ENCODE data around the gene CCNB3. TPM values are rescaled to one million over a fixed set of nuclear protein-coding genes. Genes with fewer than 3 reads are reported as not detected.
"Not testable (repeated sequence)": the region's sequence is repeated elsewhere in the genome, so short reads cannot be mapped to it uniquely, and the experiment has no call there.

Gene CCNB3, protein sequence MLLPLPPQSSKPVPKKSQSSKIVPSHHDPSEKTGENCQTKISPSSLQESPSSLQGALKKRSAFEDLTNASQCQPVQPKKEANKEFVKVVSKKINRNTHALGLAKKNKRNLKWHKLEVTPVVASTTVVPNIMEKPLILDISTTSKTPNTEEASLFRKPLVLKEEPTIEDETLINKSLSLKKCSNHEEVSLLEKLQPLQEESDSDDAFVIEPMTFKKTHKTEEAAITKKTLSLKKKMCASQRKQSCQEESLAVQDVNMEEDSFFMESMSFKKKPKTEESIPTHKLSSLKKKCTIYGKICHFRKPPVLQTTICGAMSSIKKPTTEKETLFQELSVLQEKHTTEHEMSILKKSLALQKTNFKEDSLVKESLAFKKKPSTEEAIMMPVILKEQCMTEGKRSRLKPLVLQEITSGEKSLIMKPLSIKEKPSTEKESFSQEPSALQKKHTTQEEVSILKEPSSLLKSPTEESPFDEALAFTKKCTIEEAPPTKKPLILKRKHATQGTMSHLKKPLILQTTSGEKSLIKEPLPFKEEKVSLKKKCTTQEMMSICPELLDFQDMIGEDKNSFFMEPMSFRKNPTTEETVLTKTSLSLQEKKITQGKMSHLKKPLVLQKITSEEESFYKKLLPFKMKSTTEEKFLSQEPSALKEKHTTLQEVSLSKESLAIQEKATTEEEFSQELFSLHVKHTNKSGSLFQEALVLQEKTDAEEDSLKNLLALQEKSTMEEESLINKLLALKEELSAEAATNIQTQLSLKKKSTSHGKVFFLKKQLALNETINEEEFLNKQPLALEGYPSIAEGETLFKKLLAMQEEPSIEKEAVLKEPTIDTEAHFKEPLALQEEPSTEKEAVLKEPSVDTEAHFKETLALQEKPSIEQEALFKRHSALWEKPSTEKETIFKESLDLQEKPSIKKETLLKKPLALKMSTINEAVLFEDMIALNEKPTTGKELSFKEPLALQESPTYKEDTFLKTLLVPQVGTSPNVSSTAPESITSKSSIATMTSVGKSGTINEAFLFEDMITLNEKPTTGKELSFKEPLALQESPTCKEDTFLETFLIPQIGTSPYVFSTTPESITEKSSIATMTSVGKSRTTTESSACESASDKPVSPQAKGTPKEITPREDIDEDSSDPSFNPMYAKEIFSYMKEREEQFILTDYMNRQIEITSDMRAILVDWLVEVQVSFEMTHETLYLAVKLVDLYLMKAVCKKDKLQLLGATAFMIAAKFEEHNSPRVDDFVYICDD (N-terminal part only)
- under 0.01 and 0.20 TPM in 2 replicates for total RNA-seq

DNA sequence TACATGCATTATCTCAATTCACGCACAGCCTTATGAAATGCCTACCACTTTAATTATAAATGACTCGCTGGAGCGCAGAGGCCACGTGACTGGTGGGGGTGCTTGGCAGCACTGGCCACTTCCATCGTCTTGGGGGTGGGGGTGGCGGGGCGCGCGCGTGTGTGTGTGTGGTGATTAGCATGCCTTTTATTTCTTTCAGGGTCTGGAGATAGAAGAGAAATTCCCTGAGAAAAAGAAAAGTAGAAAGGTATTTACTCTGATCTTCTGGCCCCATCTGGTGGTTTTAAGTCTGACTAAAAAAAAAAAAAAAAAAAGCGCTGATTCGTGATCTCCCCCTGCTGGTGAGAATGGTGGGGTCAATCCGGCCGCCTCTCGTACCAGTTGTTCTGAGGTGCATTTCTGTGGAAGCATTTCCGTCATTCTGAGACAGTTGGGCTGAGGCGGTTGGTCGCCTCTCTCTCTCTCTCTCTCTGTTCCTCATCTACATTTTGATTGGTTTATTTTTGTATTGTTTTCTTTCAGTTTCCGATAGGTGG lies at the start of gene CCNB3:
Gene CCNB3 (plus strand): TSS at position 402 of the 536 bp plus-strand sequence. CDS start 80,399 bp downstream, outside the sequence.
- peak; percentile 62 for DNase-seq (ENCODE audit: low read depth)

DNA sequence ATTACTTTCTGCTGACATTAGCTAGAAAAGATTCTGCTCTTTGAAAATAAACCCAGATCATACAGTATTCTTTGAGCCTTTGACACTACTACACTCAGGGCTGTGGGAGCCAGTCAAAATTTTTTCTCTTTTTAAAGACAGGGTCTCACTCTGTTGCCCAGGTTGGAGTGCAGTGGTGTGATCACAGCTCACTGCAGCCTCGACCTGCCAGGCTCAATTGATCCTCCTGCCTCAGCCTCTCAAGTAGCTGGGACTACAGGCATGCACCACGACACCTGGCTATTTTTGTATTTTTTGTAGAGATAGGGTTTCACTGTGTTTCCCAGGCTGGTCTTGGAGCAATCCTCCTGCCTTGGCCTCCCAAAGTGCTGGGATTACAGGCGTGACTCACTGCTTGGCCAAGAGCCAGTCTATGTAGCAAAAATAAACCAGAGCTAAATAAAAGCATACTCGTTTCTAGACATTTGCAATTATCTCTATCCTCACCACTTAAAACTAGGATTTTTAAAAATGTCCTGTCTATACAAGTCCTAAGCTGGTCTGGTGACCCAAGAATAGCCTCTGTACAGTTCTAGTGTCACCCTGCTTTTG lies 46.9 kb upstream of the CCNB3 start:
- DNase-seq (ENCODE audit: low read depth): no peak

DNA sequence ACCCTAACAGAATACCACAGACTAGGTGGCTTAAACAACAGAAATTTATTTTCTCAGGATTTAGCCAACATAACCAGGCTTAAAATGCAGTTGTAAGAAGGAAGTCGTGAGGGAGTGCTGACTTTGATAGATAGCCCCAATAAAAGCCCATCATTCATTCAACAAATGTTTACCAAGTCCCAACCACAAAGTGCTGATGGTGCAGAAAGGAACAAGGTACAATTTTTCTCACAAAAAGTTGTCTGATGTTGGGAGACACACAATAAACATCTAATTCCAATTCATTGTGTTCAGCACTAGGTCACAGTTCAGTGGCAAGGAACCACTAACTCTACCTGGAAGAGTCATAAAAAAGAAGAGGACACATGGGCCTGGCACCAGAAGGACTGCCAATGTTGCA lies 46.0 kb upstream of the CCNB3 start:
- DNase-seq (ENCODE audit: low read depth): peak; percentile 1

DNA sequence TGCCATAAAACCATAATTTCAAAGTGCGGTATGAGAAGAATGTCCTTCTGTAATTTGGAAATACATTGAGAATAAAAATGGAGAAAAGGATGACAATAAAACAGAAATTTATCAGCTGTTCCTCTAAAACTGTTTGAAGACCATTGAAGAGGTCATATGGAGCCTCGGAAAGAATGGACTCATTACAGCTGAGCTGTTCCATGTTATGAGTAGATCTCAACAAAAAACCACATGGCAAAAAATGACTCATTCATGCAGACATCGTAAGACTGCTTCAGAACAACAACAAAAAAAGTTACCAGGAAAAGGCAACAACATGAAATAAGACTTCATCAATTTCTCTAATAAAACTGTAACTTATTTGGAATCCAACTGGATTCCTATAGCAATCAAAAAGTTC lies 43.4 kb upstream of the CCNB3 start:
- DNase-seq (ENCODE audit: low read depth): peak; percentile 43

GRCh38 chrX:50165727-50166126 lies 38.8 kb upstream of the CCNB3 start:
- no peak for DNase-seq (ENCODE audit: low read depth)

- no peak for DNase-seq (ENCODE audit: low read depth)
Measured at GRCh38 chrX:50167366-50167765, 37.2 kb upstream of the CCNB3 start.

- no peak for DNase-seq (ENCODE audit: low read depth)
Measured at GRCh38 chrX:50168241-50168687, 36.3 kb upstream of the CCNB3 start.

DNA sequence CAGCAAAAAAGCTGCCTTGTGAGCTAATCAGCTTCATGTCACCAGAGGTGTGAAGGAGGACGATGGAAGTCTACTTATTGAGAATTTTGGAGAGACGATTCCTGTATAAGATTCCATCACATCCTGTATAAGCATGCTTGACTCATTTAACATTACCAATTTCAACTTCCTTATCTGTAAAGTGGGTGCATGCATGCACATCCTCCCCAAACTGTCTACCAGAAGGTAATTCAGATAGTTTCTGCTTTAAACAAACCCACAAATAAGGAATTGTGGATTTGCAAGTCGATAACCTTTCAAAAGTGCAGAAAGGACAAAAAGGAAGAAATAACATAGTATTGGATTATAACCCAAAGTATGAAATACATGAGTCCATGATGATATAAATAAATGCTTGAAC lies 34.8 kb upstream of the CCNB3 start:
- no peak for DNase-seq (ENCODE audit: low read depth)

DNA sequence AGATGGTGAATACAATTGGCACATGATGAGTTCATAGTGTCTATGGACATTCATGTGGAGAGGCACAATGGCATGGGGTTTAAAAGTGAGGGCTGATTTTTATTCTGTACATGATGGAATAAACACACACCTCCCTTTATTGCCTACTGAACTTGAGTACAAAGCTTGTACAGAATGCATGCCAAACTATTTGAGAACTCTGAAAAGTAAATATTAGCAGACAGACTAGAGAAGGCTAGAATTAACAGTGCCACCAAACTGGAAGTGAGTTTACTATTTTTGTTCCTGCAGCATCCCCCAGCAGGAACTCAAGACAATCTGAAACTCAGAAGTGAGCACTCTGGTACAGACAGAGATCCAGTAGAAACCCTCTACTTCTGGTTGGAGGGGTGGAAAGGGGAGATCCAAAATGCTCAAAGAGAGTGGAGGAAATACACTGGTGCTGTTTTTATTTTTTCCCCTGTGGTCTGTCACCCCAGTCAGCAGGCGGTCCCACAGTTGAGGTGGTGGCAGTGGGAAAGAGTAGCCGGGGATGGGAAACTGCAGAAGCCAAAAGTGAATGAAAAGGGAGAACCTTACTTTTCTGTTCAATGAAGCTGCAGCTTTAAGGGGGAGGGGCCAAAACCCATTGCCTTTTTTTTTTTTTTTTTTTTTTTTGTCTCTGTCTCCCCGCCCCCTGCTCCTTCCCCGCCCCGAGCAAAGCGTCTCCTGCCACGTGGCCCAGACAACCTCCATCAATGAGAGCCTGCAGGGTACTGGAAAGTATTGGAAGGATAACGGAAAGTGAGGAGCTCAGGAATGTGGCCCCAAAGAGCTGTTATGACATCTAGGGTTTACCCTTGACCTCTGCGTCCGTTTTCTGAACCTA lies 24.3 kb upstream of the CCNB3 start:
- DNase-seq (ENCODE audit: low read depth): no peak

DNA sequence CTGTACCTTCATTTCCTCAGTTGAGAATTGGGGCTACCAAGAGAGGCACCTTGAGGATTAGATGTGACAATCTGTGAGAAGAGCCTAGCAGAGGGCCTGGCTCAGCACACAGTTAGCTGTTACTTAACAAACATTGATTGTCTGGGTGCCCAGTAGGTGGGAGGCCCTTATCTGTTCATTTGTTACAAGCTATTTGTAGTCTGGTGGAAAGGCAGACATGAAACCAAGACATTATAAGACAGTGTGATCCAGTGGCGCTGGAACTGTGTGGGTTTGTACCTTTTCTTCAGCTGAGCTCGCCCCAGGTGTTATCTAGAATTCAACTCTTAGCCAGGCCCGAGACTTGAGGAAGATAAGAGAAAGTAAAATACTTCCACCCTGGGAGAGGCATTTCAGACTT lies 20.7 kb upstream of the CCNB3 start:
- no peak for DNase-seq (ENCODE audit: low read depth)

GRCh38 chrX:50188859-50189600 lies 15.5 kb upstream of the CCNB3 start:
- DNase-seq (ENCODE audit: low read depth): no peak

DNA sequence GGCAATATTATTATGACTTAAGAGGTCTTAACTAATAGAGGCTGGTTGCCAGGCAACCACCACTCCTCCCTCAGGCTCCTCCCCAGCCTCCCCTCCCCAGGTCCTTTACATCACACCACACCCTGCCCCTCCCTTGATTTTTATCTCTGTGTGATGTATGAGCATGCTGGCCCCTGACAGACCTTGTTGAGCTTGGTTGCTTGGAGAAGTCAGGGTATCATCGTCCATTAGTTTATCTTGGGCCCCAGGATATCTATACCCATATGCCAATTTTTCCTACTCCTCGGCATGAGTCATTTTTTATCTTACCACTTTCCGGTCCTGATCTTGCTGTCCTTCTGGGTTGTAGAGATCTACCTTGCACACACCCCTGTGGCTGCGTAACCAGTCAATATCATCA lies 6.2 kb upstream of the CCNB3 start:
- DNase-seq (ENCODE audit: low read depth): no peak

GRCh38 chrX:50200907-50201306 lies 3.7 kb upstream of the CCNB3 start, which contains the start of gene AKAP4:
Gene AKAP4 (minus strand): TSS chrX:50201007. CDS start chrX:50200889, 118 bp downstream.
- DNase-seq (ENCODE audit: low read depth): no peak

DNA sequence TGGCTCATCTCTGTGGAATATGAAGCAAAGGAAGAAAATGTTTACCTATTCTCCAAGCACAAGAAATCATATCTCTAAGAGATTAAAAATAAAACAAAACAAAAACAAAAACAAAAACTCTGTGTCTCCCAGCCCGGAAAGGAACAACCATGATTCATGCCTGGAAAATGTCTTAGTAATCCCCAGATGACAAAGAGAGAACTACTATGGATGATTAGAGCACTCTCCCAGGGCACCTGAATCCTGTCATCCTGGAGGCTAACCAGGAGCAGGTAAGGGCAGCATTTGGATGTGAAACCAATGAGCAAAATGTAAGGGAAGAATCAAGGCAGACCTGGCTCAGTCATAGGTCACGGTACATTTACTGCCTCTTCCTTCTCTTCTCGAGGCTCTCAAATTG lies 2.0 kb upstream of the CCNB3 start:
- DNase-seq (ENCODE audit: low read depth): peak; percentile 41

DNA sequence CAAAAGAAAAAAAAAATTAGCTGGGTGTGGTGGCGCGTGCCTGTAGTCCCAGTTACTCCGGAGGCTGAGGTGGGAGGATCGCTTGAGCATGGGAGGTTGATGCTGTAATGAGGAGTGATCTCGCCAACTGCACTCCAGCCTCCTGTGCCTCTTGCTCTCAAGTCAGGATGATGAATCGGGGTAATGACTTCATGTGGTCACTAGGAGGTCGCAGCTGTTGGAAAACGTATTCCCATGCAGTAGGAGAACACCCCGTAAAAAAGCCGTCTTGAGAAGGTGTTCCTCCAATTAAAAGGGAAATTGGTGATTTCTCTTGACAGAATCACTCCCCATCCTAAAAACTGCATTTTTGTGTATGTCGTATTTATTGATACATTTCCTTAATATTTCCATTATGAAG lies 2.2 kb downstream of the CCNB3 start:
- no peak for DNase-seq (ENCODE audit: low read depth)

GRCh38 chrX:50211510-50211909 lies 6.9 kb downstream of the CCNB3 start:
- DNase-seq (ENCODE audit: low read depth): no peak

DNA sequence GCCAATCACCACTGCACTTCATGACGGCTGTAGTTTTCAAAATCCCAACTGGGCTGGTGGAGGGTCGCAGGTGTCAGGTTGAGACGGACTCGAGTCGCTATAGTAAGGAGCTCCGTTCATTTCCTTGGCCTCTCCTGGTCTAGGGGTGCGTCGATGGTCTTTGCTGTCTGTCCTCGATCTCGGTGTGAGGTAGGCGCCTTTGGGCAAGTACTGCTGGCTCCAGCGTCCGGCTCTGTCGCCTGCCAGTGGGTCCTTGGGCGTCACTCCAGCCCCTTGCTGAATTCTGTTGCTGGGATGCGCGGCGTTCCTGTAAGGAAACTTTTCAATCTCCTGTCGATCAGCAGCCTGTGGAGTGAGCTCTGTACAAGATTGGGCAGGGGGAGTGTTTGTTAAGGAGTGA lies 76.7 kb downstream of the CCNB3 start:
- no peak for DNase-seq (ENCODE audit: low read depth)

- DNase-seq (ENCODE audit: low read depth): no peak
Measured at GRCh38 chrX:50327235-50327634, 122.7 kb downstream of the CCNB3 start.

DNA sequence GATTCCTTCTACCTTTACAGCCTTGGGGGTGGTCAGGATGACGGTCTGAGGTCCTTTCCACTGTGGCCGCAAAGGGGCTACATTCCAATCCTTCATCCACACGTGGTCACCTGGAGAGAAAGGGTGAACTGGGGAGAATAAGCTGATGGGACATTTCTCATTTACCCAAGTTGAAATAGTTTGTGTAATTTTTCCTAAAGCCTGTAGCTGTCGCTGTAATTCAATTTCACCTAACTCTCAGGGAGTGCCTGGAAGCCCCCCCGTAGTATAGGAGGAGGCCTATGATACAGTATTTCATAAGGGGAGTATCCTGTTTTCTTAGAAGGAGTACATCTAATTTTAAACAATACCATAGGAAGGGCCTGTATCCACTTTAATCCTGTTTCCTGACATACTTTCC lies 128.1 kb downstream of the CCNB3 start:
- DNase-seq (ENCODE audit: low read depth): not testable (repeated sequence)

DNA sequence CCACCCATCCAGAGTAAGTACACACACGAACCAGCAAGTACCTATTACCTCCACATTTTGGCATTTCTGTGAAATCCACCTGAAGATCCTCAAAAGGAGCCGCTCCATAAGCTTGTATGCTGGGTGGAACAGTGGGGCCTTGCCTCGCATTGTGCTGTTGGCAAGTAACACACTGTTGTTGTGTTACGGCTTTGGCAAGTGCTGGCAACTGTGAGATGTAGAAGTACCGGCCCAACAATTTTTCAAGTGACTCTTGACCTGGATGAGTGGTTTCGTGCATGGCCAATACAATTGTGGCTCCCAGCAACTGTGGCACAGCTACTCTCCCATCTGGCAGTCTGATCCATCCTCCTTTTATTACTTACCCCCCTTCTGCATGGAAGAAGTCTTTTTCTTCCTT lies 128.7 kb downstream of the CCNB3 start:
- no peak for DNase-seq (ENCODE audit: low read depth)

All from renal cortical epithelial cell (primary cell).